Measurements from ENCODE around the gene GNG7. TPM values are rescaled to one million over a fixed set of nuclear protein-coding genes. Genes with fewer than 3 reads are reported as not detected.

GNG7 gene
- total RNA-seq, 1 donor from 2014 or later = 1.8 TPM

DNA sequence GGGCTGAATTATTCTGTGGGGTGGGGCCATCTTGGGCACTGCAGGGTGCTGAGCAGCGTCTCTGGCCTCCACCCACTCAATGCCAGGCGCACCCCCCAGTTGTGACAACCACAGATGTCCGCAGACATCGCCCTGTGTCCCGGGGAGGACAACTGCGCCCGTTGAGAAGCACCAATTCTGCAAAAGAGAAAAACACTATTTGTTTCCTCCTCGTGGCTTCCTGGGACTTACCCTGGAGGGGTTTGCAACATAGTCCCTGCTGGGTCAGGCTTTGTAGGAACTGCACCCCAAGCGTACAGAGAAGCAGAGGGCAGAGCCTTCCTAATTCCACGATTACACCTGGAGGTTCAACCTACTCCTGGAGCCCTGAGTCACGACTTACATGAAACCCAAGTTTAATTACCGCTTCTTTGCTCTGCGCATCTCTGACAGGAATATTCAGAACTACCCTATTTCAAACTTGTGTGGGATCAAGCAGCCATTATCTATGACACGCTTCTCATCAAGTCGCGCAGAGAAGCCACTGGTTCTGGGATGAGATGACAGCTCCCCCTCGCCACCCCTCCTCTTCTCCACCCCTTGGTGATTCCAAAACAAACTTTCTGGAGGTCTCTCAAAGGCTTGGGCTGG lies 48.4 kb upstream of the GNG7 start:
- H3K27ac ChIP-seq (ENCODE audit: low read depth, low read length) = no peak overlapping the region
- no peak overlapping the region for H3K4me3 ChIP-seq (ENCODE audit: insufficient read depth, low read depth, low read length)
- no peak overlapping the region for H3K27ac Mint-ChIP-seq (ENCODE audit: unreplicated experiment)
- H3K36me3 Mint-ChIP-seq (ENCODE audit: low read depth, unreplicated experiment) = no peaks in the 10 kb centered on the region
- H3K4me2 ChIP-seq (ENCODE audit: low read length) = no peak overlapping the region
- no peaks in the 10 kb centered on the region for H3K4me1 Mint-ChIP-seq (ENCODE audit: low read depth, unreplicated experiment)
- TF ChIP-seq EZH2 (IDR thresholded peaks at IDR 0.05; ENCODE audit: insufficient read depth, low read length) (no peak), CTCF (IDR thresholded peaks at IDR 0.05; ENCODE audit: insufficient read depth, low read depth, low read length) (no peak)
- H3K9me3 ChIP-seq (ENCODE audit: insufficient read depth, low read depth, low read length) = no peaks in the 10 kb centered on the region
- no peaks in the 10 kb centered on the region for H3K79me2 ChIP-seq (ENCODE audit: insufficient read depth, low read length)
- H4K20me1 ChIP-seq (ENCODE audit: insufficient read depth, low read length) = no peaks in the 10 kb centered on the region
- DNase-seq (ENCODE audit: low read depth) = no peak
- H3K27me3 Mint-ChIP-seq (ENCODE audit: low read depth, unreplicated experiment) = peaks cover 8% of the 10 kb centered on the region
- H3K9me3 Mint-ChIP-seq (ENCODE audit: unreplicated experiment) = no peaks in the 10 kb centered on the region
- H3K9ac ChIP-seq (ENCODE audit: low read length) = no peak overlapping the region
- no peaks in the 10 kb centered on the region for H3K4me1 ChIP-seq (ENCODE audit: insufficient read depth, low read length)
- FAIRE-seq = no peak
- no peak overlapping the region for H3K4me3 Mint-ChIP-seq (ENCODE audit: unreplicated experiment)
- no peak overlapping the region for H2AFZ ChIP-seq (ENCODE audit: low read depth, low read length)
- H3K36me3 ChIP-seq (ENCODE audit: insufficient read depth, low read length) = no peaks in the 10 kb centered on the region
- H3K27me3 ChIP-seq (ENCODE audit: insufficient read depth, low read length) = no peaks in the 10 kb centered on the region

DNA sequence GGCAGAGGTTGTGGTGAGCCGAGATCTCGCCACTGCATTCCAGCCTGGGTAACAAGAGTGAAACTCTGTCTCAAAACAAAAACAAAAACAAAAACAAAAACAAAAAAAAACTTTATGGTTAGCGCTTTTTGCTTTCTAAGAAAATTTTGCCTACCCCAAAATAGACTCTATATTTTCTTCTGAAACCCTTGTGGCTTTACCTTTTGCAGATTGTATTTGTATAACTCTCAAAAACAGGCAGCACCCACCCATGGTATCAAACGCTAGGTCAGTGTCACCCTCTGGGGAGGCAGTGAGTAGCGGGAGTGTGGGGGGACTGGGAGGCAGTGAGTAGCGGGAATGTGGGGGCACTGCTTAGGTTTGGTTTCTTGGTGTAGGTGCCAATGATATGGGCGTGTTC lies 44.9 kb upstream of the GNG7 start:
- no peak overlapping the region for H3K27ac Mint-ChIP-seq (ENCODE audit: unreplicated experiment)

More for the DNA sequence above, 44.9 kb upstream of the GNG7 start:
- no peaks in the 10 kb centered on the region for H3K79me2 ChIP-seq (ENCODE audit: insufficient read depth, low read length)
- H3K9ac ChIP-seq (ENCODE audit: low read length) = no peak overlapping the region
- no peak for FAIRE-seq
- no peak overlapping the region for H2AFZ ChIP-seq (ENCODE audit: low read depth, low read length)
- no peaks in the 10 kb centered on the region for H4K20me1 ChIP-seq (ENCODE audit: insufficient read depth, low read length)
- Mint-ChIP-seq H3K27me3 (ENCODE audit: low read depth, unreplicated experiment) (peaks cover 33% of the 10 kb centered on the region), H3K36me3 (ENCODE audit: low read depth, unreplicated experiment) (no peaks in the 10 kb centered on the region), H3K9me3 (ENCODE audit: unreplicated experiment) (no peaks in the 10 kb centered on the region), H3K4me3 (ENCODE audit: unreplicated experiment) (no peak overlapping the region), H3K4me1 (ENCODE audit: low read depth, unreplicated experiment) (no peaks in the 10 kb centered on the region)
- H3K4me2 ChIP-seq (ENCODE audit: low read length) = no peak overlapping the region
- no peak overlapping the region for H3K4me3 ChIP-seq (ENCODE audit: insufficient read depth, low read depth, low read length)
- H3K27me3 ChIP-seq (ENCODE audit: insufficient read depth, low read length) = no peaks in the 10 kb centered on the region
- H3K27ac ChIP-seq (ENCODE audit: low read depth, low read length) = no peak overlapping the region
- no peaks in the 10 kb centered on the region for H3K36me3 ChIP-seq (ENCODE audit: insufficient read depth, low read length)
- no peak for DNase-seq (ENCODE audit: low read depth)
- H3K4me1 ChIP-seq (ENCODE audit: insufficient read depth, low read length) = no peaks in the 10 kb centered on the region
- no peaks in the 10 kb centered on the region for H3K9me3 ChIP-seq (ENCODE audit: insufficient read depth, low read depth, low read length)
- no peak for TF ChIP-seq CTCF (IDR thresholded peaks at IDR 0.05; ENCODE audit: insufficient read depth, low read depth, low read length)
- no peak for TF ChIP-seq EZH2 (IDR thresholded peaks at IDR 0.05; ENCODE audit: insufficient read depth, low read length)

All from astrocyte (in vitro differentiated cells and primary cell).